OCI-LY7 (cell line): Measurements from ENCODE around the gene LRR1. TPM values are rescaled to one million over a fixed set of nuclear protein-coding genes. Genes with fewer than 3 reads are reported as not detected.

ENCODE experiments used
- BruUV-seq: library from RNA; stranded (reverse); fragments of 400-500 nt; replicated peaks from 2 replicates; lab custom pipeline; 2021; lab: Mats Ljungman, UMichigan
- CTCF ChIA-PET: fragments of 300-600 bp; sonication (Branson Sonifier 250); formaldehyde crosslinking; loops from one replicate; lab custom pipeline; 2022; ENCODE audit warnings: antibody characterized with exemption; ENCODE audit not compliant: unreplicated experiment; lab: Charles Lee
- POLR2A ChIA-PET: fragments of 300-600 bp; sonication (Branson Sonifier 250); formaldehyde crosslinking; loops from one replicate; lab custom pipeline; 2022; ENCODE audit warnings: antibody characterized with exemption; lab: Charles Lee
- DNase-seq: peaks from one replicate; pipeline ENCODE4 v3.0.0-alpha.2; 2015; ENCODE audit warnings: low spot score
- H2AFZ ChIP-seq: fragments of 200-600 bp; sonication (generic), shearing (Covaris generic); 2 replicates; pipeline ENCODE4 v1.6.1; 2014; ENCODE audit warnings: mild to moderate bottlenecking, antibody characterized with exemption, low read length, moderate library complexity
- H3K27ac ChIP-seq: fragments of 200-600 bp; sonication (generic); 2 replicates; pipeline ENCODE4 v1.5.1; 2014; ENCODE audit warnings: mixed run types, low read depth, mild to moderate bottlenecking, moderate library complexity, low read length, inconsistent platforms; ENCODE audit not compliant: poor library complexity, severe bottlenecking
- H3K36me3 ChIP-seq: fragments of 200-600 bp; sonication (generic); 2 replicates; pipeline ENCODE4 v1.6.1; 2014; ENCODE audit warnings: mild to moderate bottlenecking, antibody characterized with exemption, low read length, moderate library complexity, mixed read lengths; ENCODE audit not compliant: insufficient read depth
- H3K4me1 ChIP-seq: fragments of 200-600 bp; sonication (generic); 2 replicates; pipeline ENCODE4 v1.5.1; 2014; ENCODE audit warnings: mild to moderate bottlenecking, low read length; ENCODE audit not compliant: insufficient read depth, poor library complexity, severe bottlenecking
- H3K4me2 ChIP-seq: fragments of 200-600 bp; sonication (generic); 2 replicates; pipeline ENCODE4 v1.6.1; 2014; ENCODE audit warnings: mild to moderate bottlenecking, low read length
- H3K4me3 ChIP-seq: fragments of 200-600 bp; sonication (generic); 2 replicates; pipeline ENCODE4 v1.5.1; 2014; ENCODE audit warnings: mild to moderate bottlenecking, low read depth, low read length; ENCODE audit not compliant: poor library complexity, severe bottlenecking
- H3K79me2 ChIP-seq: fragments of 200-600 bp; sonication (generic); 2 replicates; pipeline ENCODE4 v1.6.1; 2016; ENCODE audit warnings: low read depth, mild to moderate bottlenecking, low read length, moderate library complexity, mixed read lengths; ENCODE audit not compliant: insufficient read depth
- H3K9me2 ChIP-seq: fragments of 200-600 bp; sonication (generic); 2 replicates; pipeline ENCODE4 v1.6.1; 2016; ENCODE audit warnings: mild to moderate bottlenecking, low read length, mixed read lengths; ENCODE audit not compliant: insufficient read depth
- H3K9me3 ChIP-seq: fragments of 200-600 bp; sonication (generic); 2 replicates; pipeline ENCODE4 v1.6.1; 2014; ENCODE audit warnings: mild to moderate bottlenecking, mixed run types, low read length, mixed read lengths
- H4K20me1 ChIP-seq: fragments of 200-600 bp; sonication (generic); 2 replicates; pipeline ENCODE4 v1.6.1; 2014; ENCODE audit warnings: mild to moderate bottlenecking, antibody characterized with exemption, low read length, moderate library complexity, mixed read lengths; ENCODE audit not compliant: insufficient read depth
- EZH2phosphoT487 ChIP-seq: fragments of 200-600 bp; sonication (generic); IDR thresholded peaks from 2 replicates; pipeline ENCODE4 v1.6.1; 2018; ENCODE audit warnings: low read depth, borderline replicate concordance, mild to moderate bottlenecking, mixed run types, antibody characterized with exemption, low read length, moderate library complexity, mixed read lengths
- intact Hi-C: fragments of 100-400 bp; cut with micrococcal nuclease; formaldehyde crosslinking; loops from one replicate; pipeline ENCODE4 v1.10.0; 2022; ENCODE audit not compliant: unreplicated experiment
- total RNA-seq, 2 experiments: library from RNA; depleted of rRNA in 1 of 2; stranded (reverse); fragments of >200 nt in 1 of 2; shearing (Covaris generic) in 1 of 2; gene quantifications; 2 replicates each; pipeline ENCODE4 v1.2.3, GENCODE V29; 2014 to 2022
- TF ChIP-seq, protein P1 (sequence below): fragments of 200-600 bp; sonication (generic); conservative IDR thresholded peaks from 2 replicates; pipeline ENCODE4 v1.5.1; 2014; ENCODE audit warnings: mild to moderate bottlenecking, antibody characterized with exemption, low read length, moderate library complexity, mixed read lengths

The LRR1 gene
- total RNA-seq, 2 experiments from 2014 or later: 80.3 to 83.4 TPM

DNA sequence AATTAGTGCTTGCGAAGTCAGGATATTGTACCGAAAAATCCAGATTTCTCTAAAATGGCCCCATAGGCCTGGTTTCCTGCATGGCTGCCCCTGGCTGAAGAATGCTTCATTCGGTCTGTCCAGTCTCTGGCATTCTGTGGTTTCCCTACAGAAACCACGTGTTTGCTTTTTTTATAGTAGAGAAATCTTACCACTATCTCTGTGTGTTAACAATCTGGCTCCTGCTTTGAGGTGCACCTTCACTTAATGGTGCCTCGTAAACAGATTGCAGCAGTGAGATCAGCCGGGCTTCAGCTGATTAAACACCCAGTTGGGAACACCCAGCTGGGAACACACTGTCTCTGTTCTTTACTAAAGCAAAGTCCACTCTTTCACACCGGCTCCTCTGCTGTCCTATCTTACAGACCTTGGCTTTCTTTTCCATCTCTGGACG is 43.0 kb downstream of the LRR1 start:
- Histone ChIP-seq H3K9me3 (no peaks in the 10 kb centered on the region), H3K9me2 (no peaks in the 10 kb centered on the region), H3K36me3 (peaks cover 76% of the 10 kb centered on the region), H4K20me1 (no peaks in the 10 kb centered on the region), H3K4me3 (no peak overlapping the region), H3K4me1 (peaks cover 14% of the 10 kb centered on the region), H2AFZ (no peak overlapping the region), H3K79me2 (peaks cover 47% of the 10 kb centered on the region), H3K27ac (peak overlapping the region; percentile 9), H3K4me2 (peak overlapping the region; percentile 17; the same call in 1 of the 2 replicates)
- TF ChIP-seq, protein P1, sequence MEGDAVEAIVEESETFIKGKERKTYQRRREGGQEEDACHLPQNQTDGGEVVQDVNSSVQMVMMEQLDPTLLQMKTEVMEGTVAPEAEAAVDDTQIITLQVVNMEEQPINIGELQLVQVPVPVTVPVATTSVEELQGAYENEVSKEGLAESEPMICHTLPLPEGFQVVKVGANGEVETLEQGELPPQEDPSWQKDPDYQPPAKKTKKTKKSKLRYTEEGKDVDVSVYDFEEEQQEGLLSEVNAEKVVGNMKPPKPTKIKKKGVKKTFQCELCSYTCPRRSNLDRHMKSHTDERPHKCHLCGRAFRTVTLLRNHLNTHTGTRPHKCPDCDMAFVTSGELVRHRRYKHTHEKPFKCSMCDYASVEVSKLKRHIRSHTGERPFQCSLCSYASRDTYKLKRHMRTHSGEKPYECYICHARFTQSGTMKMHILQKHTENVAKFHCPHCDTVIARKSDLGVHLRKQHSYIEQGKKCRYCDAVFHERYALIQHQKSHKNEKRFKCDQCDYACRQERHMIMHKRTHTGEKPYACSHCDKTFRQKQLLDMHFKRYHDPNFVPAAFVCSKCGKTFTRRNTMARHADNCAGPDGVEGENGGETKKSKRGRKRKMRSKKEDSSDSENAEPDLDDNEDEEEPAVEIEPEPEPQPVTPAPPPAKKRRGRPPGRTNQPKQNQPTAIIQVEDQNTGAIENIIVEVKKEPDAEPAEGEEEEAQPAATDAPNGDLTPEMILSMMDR: no peak
- TF ChIP-seq EZH2phosphoT487: no peak
- BruUV-seq: no TSS peak
- intact Hi-C loops: no loop called here
- no peak for DNase-seq
- POLR2A ChIA-PET: interaction anchor here (0.7 to 1.4 kb wide), 3 partner anchors 9 to 172 kb away, joined by 3 read pairs; no protein-coding TSS in a partner anchor
- CTCF ChIA-PET: no interaction called here

DNA sequence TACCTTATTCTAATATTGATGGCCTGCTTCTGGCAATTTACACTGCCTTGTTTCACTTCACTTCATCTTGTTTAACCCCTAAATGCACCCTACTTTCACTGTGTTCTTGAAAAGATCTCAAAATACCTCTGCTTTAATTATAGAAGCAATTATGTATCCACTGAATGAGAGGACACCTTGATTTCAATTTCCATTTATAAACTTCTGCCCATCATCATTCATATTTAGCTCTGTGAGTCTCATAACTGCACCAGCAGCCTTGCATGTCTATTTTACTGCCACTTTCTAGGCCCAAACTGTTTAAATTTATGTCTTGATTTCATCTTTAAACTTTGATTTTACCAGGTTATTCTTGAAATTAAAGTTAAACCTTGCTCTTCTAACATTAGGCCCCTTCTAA is 43.4 kb downstream of the LRR1 start:
- ChIA-PET POLR2A (interaction anchor here (0.7 to 1.4 kb wide), 3 partner anchors 21 to 172 kb away, joined by 3 read pairs; no protein-coding TSS in a partner anchor), CTCF (no interaction called here)
- Histone ChIP-seq H3K36me3 (peaks cover 76% of the 10 kb centered on the region), H2AFZ (no peak overlapping the region), H3K9me2 (no peaks in the 10 kb centered on the region), H3K4me2 (peak overlapping the region; percentile 17; the same call in 1 of the 2 replicates), H3K4me1 (peaks cover 14% of the 10 kb centered on the region), H3K79me2 (peaks cover 42% of the 10 kb centered on the region; the same call in 1 of the 2 replicates), H3K9me3 (no peaks in the 10 kb centered on the region), H3K4me3 (no peak overlapping the region), H3K27ac (peak overlapping the region; percentile 9), H4K20me1 (no peaks in the 10 kb centered on the region)
- DNase-seq: no peak
- no TSS peak for BruUV-seq
- intact Hi-C loops: no loop called here
- no peak for TF ChIP-seq EZH2phosphoT487
- TF ChIP-seq, protein P1: no peak

DNA sequence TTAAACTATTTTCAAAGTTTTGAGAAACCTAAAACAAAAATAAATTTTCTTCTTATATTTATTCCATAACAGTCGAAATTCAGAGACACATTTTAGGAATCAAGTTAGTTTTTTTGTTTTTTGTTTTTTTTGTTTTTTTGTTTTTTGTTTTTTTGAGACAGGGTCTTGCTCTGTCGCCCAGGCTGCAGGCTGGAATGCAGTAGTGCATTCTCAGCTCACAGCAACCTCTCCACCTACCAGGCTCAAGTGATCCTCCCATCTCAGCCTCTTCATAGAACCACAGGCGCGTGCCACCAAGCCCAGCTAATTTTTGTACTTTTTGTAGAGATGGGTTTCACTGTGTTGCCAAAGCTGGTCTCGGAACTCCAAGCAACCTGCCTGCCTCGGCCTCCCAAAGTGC is 54.8 kb downstream of the LRR1 start:
- H3K4me1 ChIP-seq: no peaks in the 10 kb centered on the region
- no peak overlapping the region for H3K27ac ChIP-seq
- no peaks in the 10 kb centered on the region for H3K9me2 ChIP-seq
- H3K79me2 ChIP-seq: peaks cover 7% of the 10 kb centered on the region; the same call in 1 of the 2 replicates
- TF ChIP-seq EZH2phosphoT487: no peak
- TF ChIP-seq, protein P1: no peak
- no peaks in the 10 kb centered on the region for H4K20me1 ChIP-seq
- no peak for DNase-seq
- no TSS peak for BruUV-seq
- H3K4me2 ChIP-seq: no peak overlapping the region
- POLR2A ChIA-PET: no interaction called here
- H3K9me3 ChIP-seq: no peaks in the 10 kb centered on the region
- peaks cover 46% of the 10 kb centered on the region for H3K36me3 ChIP-seq
- H3K4me3 ChIP-seq: no peak overlapping the region
- intact Hi-C loops: no loop called here
- H2AFZ ChIP-seq: no peak overlapping the region
- CTCF ChIA-PET: no interaction called here
